AG09309 (cell line): ENCODE results near the gene MTERF2.

Experiments
- DNase-seq: peaks from one replicate; pipeline ENCODE4 v3.0.0-alpha.2; 2010; ENCODE audit warnings: low read depth
- H3K4me3 ChIP-seq: 2 replicates; pipeline ENCODE4 v1.5.1; 2011; ENCODE audit warnings: mild to moderate bottlenecking, low read depth, low read length, moderate library complexity; ENCODE audit not compliant: control insufficient read depth
- TF ChIP-seq, protein P1 (sequence below): IDR thresholded peaks from 2 replicates; pipeline ENCODE4 v1.5.1; 2011; ENCODE audit warnings: mild to moderate bottlenecking, low read depth, low read length, inconsistent platforms; ENCODE audit not compliant: insufficient read depth, control insufficient read depth; ENCODE audit errors: missing control alignments

The MTERF2 gene

DNA sequence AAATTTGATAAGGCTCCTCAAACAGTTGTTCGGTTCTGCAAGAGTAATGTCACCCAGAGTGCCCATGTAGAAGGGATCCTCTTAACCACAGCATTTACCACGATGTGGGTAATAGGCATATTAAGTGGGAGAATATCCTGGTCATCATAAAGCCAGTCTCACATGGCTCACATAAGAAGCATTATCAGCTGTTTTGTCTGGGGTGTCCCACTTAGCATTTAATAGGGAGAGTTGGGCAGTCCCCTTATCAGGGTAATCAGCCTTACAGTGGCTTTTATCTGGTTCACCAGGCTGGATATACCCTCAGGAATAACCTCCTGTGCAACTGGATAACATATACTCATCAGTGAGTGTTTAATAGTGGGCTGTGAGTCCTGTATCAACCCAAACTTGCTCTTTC lies 44.2 kb downstream of the MTERF2 start:
- no peak for DNase-seq

DNA sequence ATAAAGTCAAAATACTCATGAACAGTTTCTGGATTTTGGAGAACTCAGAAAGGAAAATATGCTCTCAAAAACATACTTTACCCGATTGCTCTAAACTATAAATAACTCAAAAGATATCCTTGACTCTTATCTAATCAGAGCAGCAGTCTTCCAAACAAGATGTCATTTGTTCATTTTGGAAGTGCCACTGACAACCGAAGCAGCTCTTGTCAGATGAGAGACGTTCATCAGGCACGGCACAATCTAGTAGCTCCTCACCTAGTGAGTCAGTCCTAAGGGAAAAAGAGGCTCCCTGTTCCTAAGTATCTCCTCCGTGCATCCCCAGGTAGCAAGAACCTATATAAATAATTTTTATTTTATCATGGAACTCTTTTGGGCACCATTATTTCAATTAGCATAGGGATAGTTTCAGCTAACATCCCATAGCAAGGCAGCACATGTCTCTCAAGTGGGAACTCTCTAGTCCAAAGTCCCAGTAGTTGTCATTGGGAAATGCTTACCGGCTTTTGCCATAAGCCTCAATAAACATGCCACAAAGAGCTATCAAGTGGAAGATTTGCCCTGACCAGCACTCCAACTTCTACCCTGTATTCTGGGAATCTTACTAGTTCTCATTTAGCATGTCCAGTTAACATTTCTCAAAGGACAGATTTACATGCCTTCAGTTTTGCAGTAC lies 45.3 kb downstream of the MTERF2 start:
- no peak overlapping the region for H3K4me3 ChIP-seq
- TF ChIP-seq, protein P1, sequence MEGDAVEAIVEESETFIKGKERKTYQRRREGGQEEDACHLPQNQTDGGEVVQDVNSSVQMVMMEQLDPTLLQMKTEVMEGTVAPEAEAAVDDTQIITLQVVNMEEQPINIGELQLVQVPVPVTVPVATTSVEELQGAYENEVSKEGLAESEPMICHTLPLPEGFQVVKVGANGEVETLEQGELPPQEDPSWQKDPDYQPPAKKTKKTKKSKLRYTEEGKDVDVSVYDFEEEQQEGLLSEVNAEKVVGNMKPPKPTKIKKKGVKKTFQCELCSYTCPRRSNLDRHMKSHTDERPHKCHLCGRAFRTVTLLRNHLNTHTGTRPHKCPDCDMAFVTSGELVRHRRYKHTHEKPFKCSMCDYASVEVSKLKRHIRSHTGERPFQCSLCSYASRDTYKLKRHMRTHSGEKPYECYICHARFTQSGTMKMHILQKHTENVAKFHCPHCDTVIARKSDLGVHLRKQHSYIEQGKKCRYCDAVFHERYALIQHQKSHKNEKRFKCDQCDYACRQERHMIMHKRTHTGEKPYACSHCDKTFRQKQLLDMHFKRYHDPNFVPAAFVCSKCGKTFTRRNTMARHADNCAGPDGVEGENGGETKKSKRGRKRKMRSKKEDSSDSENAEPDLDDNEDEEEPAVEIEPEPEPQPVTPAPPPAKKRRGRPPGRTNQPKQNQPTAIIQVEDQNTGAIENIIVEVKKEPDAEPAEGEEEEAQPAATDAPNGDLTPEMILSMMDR = no peak
- no peak for DNase-seq

More for the DNA sequence above, 44.2 kb downstream of the MTERF2 start:
- no peak overlapping the region for H3K4me3 ChIP-seq
- TF ChIP-seq, protein P1 = no peak

DNA sequence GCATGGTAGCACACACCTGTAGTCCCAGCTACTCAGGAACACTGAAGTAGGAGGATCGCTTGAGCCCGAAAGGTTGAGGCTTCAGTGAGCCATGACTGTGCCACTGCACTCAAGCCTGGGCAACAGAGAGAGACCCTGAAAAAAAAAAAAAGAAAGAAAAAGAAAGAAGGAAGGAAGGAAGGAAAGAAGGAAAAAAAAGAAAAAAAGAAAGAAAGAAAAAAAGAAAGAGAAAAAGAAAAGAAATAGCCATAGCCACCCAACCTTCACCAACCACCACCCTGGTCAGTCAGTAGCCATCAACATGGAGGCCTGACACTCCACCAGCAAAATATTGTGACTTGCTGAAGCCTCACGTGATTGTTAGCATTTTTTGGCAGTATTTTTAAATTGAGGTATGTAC lies 52.7 kb downstream of the MTERF2 start:
- H3K4me3 ChIP-seq = no peak overlapping the region
- TF ChIP-seq, protein P1 = no peak
- DNase-seq = no peak
